HG02623 (cell line): ENCODE data around the gene CRYGS.

Experiments
- ATAC-seq: cut with Tn5 transposase; IDR thresholded peaks from one replicate; pipeline ENCODE4 v1.9.1; 2021; ENCODE audit warnings: moderate library complexity; ENCODE audit not compliant: unreplicated experiment

Gene CRYGS

DNA sequence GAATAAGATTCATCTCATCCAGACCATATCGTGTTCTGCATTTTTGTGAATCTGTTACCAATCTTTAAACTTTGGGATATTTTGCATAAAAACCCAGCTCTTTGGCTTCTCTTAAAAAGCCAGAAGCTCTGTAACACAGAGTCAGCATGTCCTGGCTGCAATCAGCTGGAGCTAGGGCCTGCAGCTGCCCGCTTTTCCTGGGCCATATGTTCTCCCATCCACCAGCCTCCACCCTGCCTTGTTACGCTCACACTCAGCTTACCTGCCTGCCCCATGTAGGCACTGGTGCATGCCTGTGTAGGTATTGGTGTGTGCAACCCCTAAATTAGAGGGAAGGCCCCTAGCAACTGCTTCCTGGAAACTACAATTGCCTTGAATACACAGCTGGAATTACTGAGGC is 48.2 kb downstream of the CRYGS start:
- no peak for ATAC-seq

DNA sequence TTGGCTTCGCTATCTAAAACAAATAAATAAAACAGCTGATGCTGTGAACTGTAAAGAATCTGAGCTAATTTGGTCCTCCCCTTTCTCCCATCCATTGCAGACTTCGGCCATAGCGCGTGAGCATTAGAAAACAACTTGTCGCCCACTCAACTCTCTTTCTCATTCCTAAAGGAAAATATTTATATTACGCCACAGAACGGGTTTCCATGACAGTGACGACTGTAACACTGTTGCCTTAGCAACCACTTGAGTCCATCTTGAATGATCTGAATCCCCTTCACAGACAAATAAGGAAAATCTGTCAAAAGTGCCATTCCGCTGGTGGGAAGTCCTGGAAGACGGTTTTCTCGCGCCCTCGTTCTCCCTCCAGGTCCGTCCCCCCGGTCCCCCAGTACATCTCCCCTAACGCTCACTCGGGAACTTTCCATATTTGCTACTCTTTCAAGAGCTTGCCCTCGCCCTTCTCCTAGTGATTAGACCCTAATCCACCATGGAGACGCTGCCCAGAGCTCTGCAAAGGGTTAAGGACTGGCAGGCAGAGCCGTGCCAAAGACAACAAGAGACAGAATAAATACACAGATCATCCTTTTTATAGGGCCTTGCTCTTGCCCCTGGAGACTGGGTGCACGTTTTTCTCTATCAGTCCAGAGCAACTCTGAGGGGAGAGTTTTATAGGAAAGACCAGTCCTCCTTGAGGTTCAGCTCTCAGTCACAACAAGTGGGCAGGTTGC is 50.5 kb downstream of the CRYGS start:
- ATAC-seq = no peak

DNA sequence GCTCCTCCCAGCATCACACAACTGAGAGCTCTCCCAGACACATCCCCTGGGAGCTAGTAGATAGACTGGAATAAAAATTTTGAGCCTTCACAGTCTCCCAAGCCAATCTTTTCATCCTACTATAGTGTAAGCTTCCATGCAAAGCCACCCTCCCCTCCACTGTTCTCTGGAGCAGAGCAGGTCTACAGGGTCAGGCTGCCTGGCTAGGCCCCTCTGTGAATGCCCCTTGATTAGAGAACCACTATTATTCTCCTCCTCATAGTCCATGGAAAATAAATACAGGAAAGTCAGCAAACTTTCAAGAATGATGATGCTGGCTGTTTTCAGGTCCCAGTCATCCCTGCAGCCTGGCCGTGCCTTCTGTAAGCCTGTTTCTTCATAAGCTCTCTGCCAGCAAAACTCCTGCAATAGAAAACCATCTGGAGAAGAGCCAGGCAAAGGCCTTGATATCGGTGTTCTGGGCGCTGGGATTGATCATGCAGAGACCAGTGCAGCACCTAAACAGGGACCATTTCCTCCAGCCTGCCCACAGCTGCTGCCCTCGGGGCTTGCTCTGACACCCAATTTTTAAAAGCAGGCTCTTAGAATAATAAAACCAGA is 51.7 kb downstream of the CRYGS start:
- ATAC-seq = no peak

DNA sequence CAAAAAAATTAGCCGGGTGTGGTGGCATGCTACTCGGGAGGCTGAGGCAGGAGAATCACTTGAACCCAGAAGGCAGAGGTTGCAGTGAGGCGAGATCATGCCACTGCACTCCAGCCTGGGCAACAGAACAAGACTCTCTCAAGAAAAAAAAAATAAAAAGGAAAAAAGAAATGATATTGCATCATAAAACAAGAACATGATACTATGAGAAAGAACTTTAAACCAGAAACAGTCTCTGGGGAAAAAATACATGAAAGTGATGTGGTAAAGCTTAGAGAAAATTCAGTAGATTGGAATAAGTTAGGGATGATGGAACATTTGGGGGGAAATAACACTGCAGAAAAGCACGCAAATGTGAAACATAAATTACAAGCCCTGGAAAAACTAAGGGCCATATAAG is 54.7 kb downstream of the CRYGS start:
- ATAC-seq = no peak
